ENCODE results near the gene AMIGO2. TPM values are rescaled to one million over a fixed set of nuclear protein-coding genes. Genes with fewer than 3 reads are reported as not detected.
"Not testable (repeated sequence)": the region's sequence is repeated elsewhere in the genome, so short reads cannot be mapped to it uniquely, and the experiment has no call there.

Gene AMIGO2
- total RNA-seq, 1 donor from 2014 or later = 61.7 TPM

GRCh38 chr12:47073951-47074350 lies 5.8 kb downstream of the AMIGO2 start:
- DNase-seq (ENCODE audit: low spot score) = no peak

GRCh38 chr12:47071241-47071852 lies 8.4 kb downstream of the AMIGO2 start:
- DNase-seq (ENCODE audit: low spot score) = no peak

- DNase-seq (ENCODE audit: low spot score) = no peak
These were observed 9.4 kb downstream of the AMIGO2 start for GRCh38 chr12:47070310-47070709.

- no peak for DNase-seq (ENCODE audit: low spot score)
These were observed 11.2 kb downstream of the AMIGO2 start for GRCh38 chr12:47068539-47068938.

- DNase-seq (ENCODE audit: low spot score) = no peak
These were observed 11.9 kb downstream of the AMIGO2 start for GRCh38 chr12:47067771-47068431.

- DNase-seq (ENCODE audit: low spot score) = no peak
These were observed 12.6 kb downstream of the AMIGO2 start for GRCh38 chr12:47067176-47067575.

GRCh38 chr12:47066278-47067025 lies 13.3 kb downstream of the AMIGO2 start:
- no peak for DNase-seq (ENCODE audit: low spot score)

GRCh38 chr12:47065546-47065945 lies 14.2 kb downstream of the AMIGO2 start:
- no peak for DNase-seq (ENCODE audit: low spot score)

- DNase-seq (ENCODE audit: low spot score) = not testable (repeated sequence)
These were observed 21.1 kb downstream of the AMIGO2 start for GRCh38 chr12:47058640-47059039.

- not testable (repeated sequence) for DNase-seq (ENCODE audit: low spot score)
These were observed 22.8 kb downstream of the AMIGO2 start for GRCh38 chr12:47056944-47057343.

GRCh38 chr12:47055856-47056255 lies 23.9 kb downstream of the AMIGO2 start:
- DNase-seq (ENCODE audit: low spot score) = not testable (repeated sequence)

GRCh38 chr12:47054659-47055058 lies 25.1 kb downstream of the AMIGO2 start:
- DNase-seq (ENCODE audit: low spot score) = no peak

GRCh38 chr12:47053961-47054360 lies 25.8 kb downstream of the AMIGO2 start:
- DNase-seq (ENCODE audit: low spot score) = no peak

- DNase-seq (ENCODE audit: low spot score) = no peak
These were observed 27.5 kb downstream of the AMIGO2 start for GRCh38 chr12:47052274-47052673.

GRCh38 chr12:47051291-47051690 lies 28.5 kb downstream of the AMIGO2 start:
- not testable (repeated sequence) for DNase-seq (ENCODE audit: low spot score)

GRCh38 chr12:47048541-47048940 lies 31.2 kb downstream of the AMIGO2 start:
- no peak for DNase-seq (ENCODE audit: low spot score)

GRCh38 chr12:47041327-47041726 lies 38.4 kb downstream of the AMIGO2 start:
- DNase-seq (ENCODE audit: low spot score) = no peak

- DNase-seq (ENCODE audit: low spot score) = no peak
These were observed 40.0 kb downstream of the AMIGO2 start for GRCh38 chr12:47039756-47040155.

- DNase-seq (ENCODE audit: low spot score) = no peak
These were observed 40.7 kb downstream of the AMIGO2 start for GRCh38 chr12:47039079-47039478.

- no peak for DNase-seq (ENCODE audit: low spot score)
These were observed 41.5 kb downstream of the AMIGO2 start for GRCh38 chr12:47038270-47038748.

GRCh38 chr12:47035484-47035883 lies 44.3 kb downstream of the AMIGO2 start:
- no peak for DNase-seq (ENCODE audit: low spot score)

GRCh38 chr12:47034661-47035060 lies 45.1 kb downstream of the AMIGO2 start:
- DNase-seq (ENCODE audit: low spot score) = no peak
